HFFc6 (cell line): ENCODE measurements around the gene ARHGAP24. TPM values are rescaled to one million over a fixed set of nuclear protein-coding genes. Genes with fewer than 3 reads are reported as not detected.
A peak's percentile ranks its signal among the peaks of the same experiment; 100 is the strongest.

Experiments
- DNase-seq: peaks from one replicate; pipeline ENCODE4 v3.0.0-alpha.2; 2018
- H3K27ac Mint-ChIP-seq: 2 replicates; pipeline ENCODE4 v1.8.0; 2020; ENCODE audit warnings: mild to moderate bottlenecking, mixed read lengths
- H3K27me3 Mint-ChIP-seq: 2 replicates; pipeline ENCODE4 v1.8.0; 2021; ENCODE audit warnings: mild to moderate bottlenecking, moderate library complexity, mixed read lengths; ENCODE audit not compliant: insufficient read depth
- H3K36me3 Mint-ChIP-seq: 2 replicates; pipeline ENCODE4 v1.8.0; 2021; ENCODE audit warnings: low read depth, mixed read lengths
- H3K4me1 Mint-ChIP-seq: 2 replicates; pipeline ENCODE4 v1.8.0; 2020; ENCODE audit warnings: low read depth, mixed read lengths
- H3K4me3 Mint-ChIP-seq: 2 replicates; pipeline ENCODE4 v1.8.0; 2020; ENCODE audit warnings: mild to moderate bottlenecking, moderate library complexity, mixed read lengths
- H3K9me3 Mint-ChIP-seq: 2 replicates; pipeline ENCODE4 v1.8.0; 2020; ENCODE audit warnings: mild to moderate bottlenecking, mixed read lengths
- CTCF ChIP-seq: fragments of 200-600 bp; sonication (generic); IDR thresholded peaks from 2 replicates; pipeline ENCODE4 v1.5.0; 2021; ENCODE audit warnings: antibody characterized with exemption, mild to moderate bottlenecking
- total RNA-seq, 6 experiments: library from RNA; stranded (reverse); fragmentation: NEBNext Ultra II Directional; extraction: Animal tissue kit (Norgen Biotek cat#: 25700); gene quantifications; 2 replicates in 1 of 6; 3 replicates in 5 of 6; pipeline ENCODE4 v1.2.3, GENCODE V29; 2021

ARHGAP24 gene
- total RNA-seq, 6 experiments from 2014 or later, result 13.6 to 28.3 (median 15.2) TPM

- peak; percentile 92 for TF ChIP-seq CTCF
- H3K4me3 Mint-ChIP-seq, result no peak overlapping the region
- no peaks in the 10 kb centered on the region for H3K27me3 Mint-ChIP-seq
- no peaks in the 10 kb centered on the region for H3K9me3 Mint-ChIP-seq
- peak; percentile 76 for DNase-seq
- H3K36me3 Mint-ChIP-seq, result no peaks in the 10 kb centered on the region
- peaks cover 32% of the 10 kb centered on the region for H3K4me1 Mint-ChIP-seq
- H3K27ac Mint-ChIP-seq, result no peak overlapping the region
Measured at GRCh38 chr4:85747882-85748491, 273.0 kb downstream of the ARHGAP24 start.

- Mint-ChIP-seq H3K4me3 (no peak overlapping the region), H3K27me3 (no peaks in the 10 kb centered on the region), H3K27ac (no peak overlapping the region), H3K36me3 (no peaks in the 10 kb centered on the region), H3K4me1 (peaks cover 25% of the 10 kb centered on the region), H3K9me3 (no peaks in the 10 kb centered on the region)
- no peak for TF ChIP-seq CTCF
- no peak for DNase-seq
Measured at GRCh38 chr4:85748654-85749053, 273.7 kb downstream of the ARHGAP24 start.

- no peak overlapping the region for H3K27ac Mint-ChIP-seq
- no peaks in the 10 kb centered on the region for H3K9me3 Mint-ChIP-seq
- peaks cover 14% of the 10 kb centered on the region for H3K4me1 Mint-ChIP-seq
- no peak for DNase-seq
- H3K27me3 Mint-ChIP-seq, result no peaks in the 10 kb centered on the region; the same call in 1 of the 2 replicates
- no peak overlapping the region for H3K4me3 Mint-ChIP-seq
- TF ChIP-seq CTCF, result no peak
- H3K36me3 Mint-ChIP-seq, result no peaks in the 10 kb centered on the region
Measured at GRCh38 chr4:85751866-85752265, 276.9 kb downstream of the ARHGAP24 start.

- no peak for TF ChIP-seq CTCF
- Mint-ChIP-seq H3K9me3 (no peaks in the 10 kb centered on the region), H3K4me3 (no peak overlapping the region), H3K27me3 (no peaks in the 10 kb centered on the region; the same call in 1 of the 2 replicates), H3K27ac (no peak overlapping the region), H3K36me3 (no peaks in the 10 kb centered on the region), H3K4me1 (peaks cover 25% of the 10 kb centered on the region)
- DNase-seq, result no peak
Measured at GRCh38 chr4:85755285-85755684, 280.3 kb downstream of the ARHGAP24 start.

GRCh38 chr4:85756938-85757337 is 282.0 kb downstream of the ARHGAP24 start:
- Mint-ChIP-seq H3K9me3 (no peaks in the 10 kb centered on the region), H3K4me1 (peaks cover 40% of the 10 kb centered on the region)

More at GRCh38 chr4:85756938-85757337, 282.0 kb downstream of the ARHGAP24 start:
- TF ChIP-seq CTCF, result peak; percentile 73
- H3K36me3 Mint-ChIP-seq, result no peaks in the 10 kb centered on the region
- no peak overlapping the region for H3K27ac Mint-ChIP-seq
- DNase-seq, result peak; percentile 40
- no peak overlapping the region for H3K4me3 Mint-ChIP-seq
- no peaks in the 10 kb centered on the region; the same call in 1 of the 2 replicates for H3K27me3 Mint-ChIP-seq
